Measurements from ENCODE around the gene TAS2R31. TPM values are rescaled to one million over a fixed set of nuclear protein-coding genes. Genes with fewer than 3 reads are reported as not detected.
"Not testable (repeated sequence)": the region's sequence is repeated elsewhere in the genome, so short reads cannot be mapped to it uniquely, and the experiment has no call there.

Gene TAS2R31
- total RNA-seq, 4 donors from 2014 or later: 1.1 to 13.2 (median 4.2) TPM; not detected in 1

DNA sequence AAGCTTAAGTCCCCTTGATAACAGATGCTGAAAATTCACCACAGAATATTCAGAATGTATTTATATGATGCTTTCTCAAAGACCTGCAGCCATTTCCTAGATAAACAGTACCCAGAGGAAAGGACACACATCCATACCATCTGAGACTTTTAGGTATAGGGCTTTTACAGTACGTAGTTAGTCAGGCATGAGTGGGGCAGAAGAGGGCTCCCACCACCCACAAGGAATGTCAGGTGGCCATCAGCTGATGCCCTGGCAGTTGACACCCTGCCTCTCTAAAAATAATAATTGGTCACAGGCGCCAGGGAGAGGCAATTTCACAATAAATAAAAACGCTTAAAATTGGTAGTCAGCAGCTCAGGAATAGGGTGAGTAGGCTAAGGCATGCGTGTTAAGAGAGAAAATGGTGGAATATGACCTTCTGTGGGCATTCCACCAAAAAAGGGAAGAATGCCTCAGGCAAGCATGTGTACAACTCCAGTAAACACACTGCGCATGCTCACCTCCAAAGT, 38.7 kb upstream of the TAS2R31 start:
- Histone ChIP-seq H3K9me3 (no peaks in the 10 kb centered on the region), H3K36me3 (no peaks in the 10 kb centered on the region), H3K4me3 (no peak overlapping the region), H3K27me3 (no peaks in the 10 kb centered on the region), H3K27ac (no peak overlapping the region), H3K4me1 (peaks cover 0 to 16% (median 0%) of the 10 kb centered on the region in 3 donors)
- WGBS, 2 donors (ENCODE audit: low coverage in 1 of 2): 81% methylated on average over 4 to 5 of the region's 5 CpGs
- ATAC-seq: no peak
- TF ChIP-seq POLR2AphosphoS5 (IDR thresholded peaks at IDR 0.05): no peak
- no peak for TF ChIP-seq POLR2A (IDR thresholded peaks at IDR 0.05)
- no peak for TF ChIP-seq EP300 (IDR thresholded peaks at IDR 0.05)
- TF ChIP-seq, protein P1, sequence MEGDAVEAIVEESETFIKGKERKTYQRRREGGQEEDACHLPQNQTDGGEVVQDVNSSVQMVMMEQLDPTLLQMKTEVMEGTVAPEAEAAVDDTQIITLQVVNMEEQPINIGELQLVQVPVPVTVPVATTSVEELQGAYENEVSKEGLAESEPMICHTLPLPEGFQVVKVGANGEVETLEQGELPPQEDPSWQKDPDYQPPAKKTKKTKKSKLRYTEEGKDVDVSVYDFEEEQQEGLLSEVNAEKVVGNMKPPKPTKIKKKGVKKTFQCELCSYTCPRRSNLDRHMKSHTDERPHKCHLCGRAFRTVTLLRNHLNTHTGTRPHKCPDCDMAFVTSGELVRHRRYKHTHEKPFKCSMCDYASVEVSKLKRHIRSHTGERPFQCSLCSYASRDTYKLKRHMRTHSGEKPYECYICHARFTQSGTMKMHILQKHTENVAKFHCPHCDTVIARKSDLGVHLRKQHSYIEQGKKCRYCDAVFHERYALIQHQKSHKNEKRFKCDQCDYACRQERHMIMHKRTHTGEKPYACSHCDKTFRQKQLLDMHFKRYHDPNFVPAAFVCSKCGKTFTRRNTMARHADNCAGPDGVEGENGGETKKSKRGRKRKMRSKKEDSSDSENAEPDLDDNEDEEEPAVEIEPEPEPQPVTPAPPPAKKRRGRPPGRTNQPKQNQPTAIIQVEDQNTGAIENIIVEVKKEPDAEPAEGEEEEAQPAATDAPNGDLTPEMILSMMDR (IDR thresholded peaks at IDR 0.05): no peak

DNA sequence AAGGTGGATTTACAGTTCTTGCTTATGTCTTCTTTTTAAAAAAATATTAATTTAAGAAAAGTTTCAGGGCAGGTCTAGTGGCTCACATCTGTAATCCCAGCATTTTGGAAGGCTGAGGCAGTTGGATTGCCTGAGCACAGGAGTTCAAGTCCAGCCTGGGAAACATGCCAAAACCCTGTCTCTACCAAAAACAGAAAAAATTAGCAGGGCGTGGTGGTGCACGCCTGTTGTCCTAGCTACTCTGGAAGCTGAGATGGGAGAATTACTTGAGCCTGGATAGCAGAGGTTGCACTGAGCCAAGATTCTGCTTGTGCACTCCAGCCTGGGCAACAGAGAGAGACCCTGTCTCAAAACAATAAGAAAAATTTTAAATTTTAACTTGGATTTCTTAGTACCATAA, 36.3 kb upstream of the TAS2R31 start:
- no peak for TF ChIP-seq POLR2A (IDR thresholded peaks at IDR 0.05)
- TF ChIP-seq EP300 (IDR thresholded peaks at IDR 0.05): no peak
- no peak for TF ChIP-seq POLR2AphosphoS5 (IDR thresholded peaks at IDR 0.05)
- TF ChIP-seq, protein P1 (IDR thresholded peaks at IDR 0.05): no peak
- no peak overlapping the region for H3K4me3 ChIP-seq
- H3K9me3 ChIP-seq: no peaks in the 10 kb centered on the region
- H3K27ac ChIP-seq: no peak overlapping the region
- no peaks in the 10 kb centered on the region for H3K36me3 ChIP-seq
- H3K27me3 ChIP-seq: no peaks in the 10 kb centered on the region
- ATAC-seq: peak; percentile 43
- H3K4me1 ChIP-seq: peaks cover 0 to 16% (median 0%) of the 10 kb centered on the region in 3 donors
- WGBS, 2 donors (ENCODE audit: low coverage in 1 of 2): 2 to 16% methylated on average over 2 of the region's 2 CpGs

DNA sequence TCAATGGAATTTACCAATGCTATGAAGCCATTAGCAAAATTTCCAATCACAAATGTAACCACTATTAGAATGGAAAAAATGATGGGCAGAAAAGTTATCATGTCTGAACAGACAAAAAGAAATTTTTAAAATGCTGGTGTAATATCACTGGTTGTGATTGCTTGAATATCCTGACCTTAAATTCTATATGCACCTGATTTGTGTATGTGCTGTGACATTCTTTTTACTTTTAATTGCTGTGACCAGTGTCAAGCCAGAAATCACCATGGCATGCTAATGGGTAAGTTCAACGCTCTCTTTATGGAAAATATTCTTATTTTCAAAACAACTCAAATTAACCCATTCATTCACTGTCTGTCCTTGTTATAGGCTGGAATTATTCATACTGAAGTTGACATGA, 31.0 kb upstream of the TAS2R31 start, which contains the start of gene TAS2R46:
Gene TAS2R46, minus strand, starts transcription at position 101 of the 400 bp plus-strand sequence. Its CDS starts 0 bp downstream, at position 101.
- 83 to 100% methylated on average over 1 of the region's 1 CpG for WGBS, 2 donors (ENCODE audit: low coverage in 1 of 2)
- H3K4me3 ChIP-seq, ATAC-seq, H3K9me3 ChIP-seq, H3K4me1 ChIP-seq, H3K27ac ChIP-seq, H3K36me3 ChIP-seq, H3K27me3 ChIP-seq: not testable (repeated sequence)

DNA sequence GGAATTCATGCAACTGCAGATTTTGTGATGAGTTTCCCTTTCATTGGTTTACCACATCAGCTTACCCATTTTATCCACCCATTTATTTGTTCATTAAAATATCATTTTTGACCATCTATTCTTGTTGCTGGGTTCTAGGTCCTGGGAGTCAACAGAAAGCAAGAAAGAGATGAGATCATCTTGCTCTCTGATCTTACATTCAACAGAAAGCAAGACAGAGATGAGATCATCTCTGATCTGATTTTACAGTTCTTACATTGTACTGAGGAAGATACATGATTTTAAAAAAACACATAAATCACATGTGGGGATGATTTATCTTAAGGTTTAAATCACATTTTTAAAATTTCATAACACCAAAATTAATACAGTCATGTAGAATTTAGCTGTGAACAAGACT, 28.6 kb upstream of the TAS2R31 start:
- no peak overlapping the region for H3K27ac ChIP-seq
- no peaks in the 10 kb centered on the region for H3K27me3 ChIP-seq
- ATAC-seq: no peak
- H3K9me3 ChIP-seq: no peaks in the 10 kb centered on the region
- H3K4me1 ChIP-seq: no peaks in the 10 kb centered on the region
- H3K36me3 ChIP-seq: no peaks in the 10 kb centered on the region
- no peak for TF ChIP-seq POLR2AphosphoS5 (IDR thresholded peaks at IDR 0.05)
- TF ChIP-seq, protein P1 (IDR thresholded peaks at IDR 0.05): no peak
- no peak for TF ChIP-seq EP300 (IDR thresholded peaks at IDR 0.05)
- H3K4me3 ChIP-seq: no peak overlapping the region

DNA sequence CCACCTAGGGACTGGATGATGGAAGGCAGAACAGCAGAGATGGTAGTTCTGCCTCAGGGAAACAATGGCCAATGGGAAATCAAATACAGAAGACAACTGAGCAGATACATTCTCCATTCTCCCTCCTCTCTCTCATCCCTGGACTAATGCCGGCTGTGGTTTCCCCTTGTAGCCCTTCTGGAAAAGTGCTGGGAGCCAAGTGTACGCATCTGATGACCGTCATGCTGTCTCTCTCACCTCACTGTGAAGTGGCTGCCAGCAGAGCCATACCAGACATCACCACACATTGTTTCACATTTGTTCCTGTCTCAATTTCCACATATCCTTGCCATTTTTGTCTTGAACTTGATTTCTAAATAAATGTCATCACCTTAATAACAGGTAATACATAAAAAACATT, 27.8 kb upstream of the TAS2R31 start:
- no peaks in the 10 kb centered on the region for H3K9me3 ChIP-seq
- no peaks in the 10 kb centered on the region for H3K27me3 ChIP-seq
- TF ChIP-seq POLR2A (IDR thresholded peaks at IDR 0.05): no peak
- TF ChIP-seq POLR2AphosphoS5 (IDR thresholded peaks at IDR 0.05): no peak
- no peak for TF ChIP-seq EP300 (IDR thresholded peaks at IDR 0.05)
- TF ChIP-seq, protein P1 (IDR thresholded peaks at IDR 0.05): no peak
- H3K27ac ChIP-seq: no peak overlapping the region
- no peak for ATAC-seq
- no peaks in the 10 kb centered on the region for H3K36me3 ChIP-seq
- 90 to 98% methylated on average over 2 to 3 of the region's 3 CpGs for WGBS, 2 donors (ENCODE audit: low coverage in 1 of 2)
- no peaks in the 10 kb centered on the region for H3K4me1 ChIP-seq
- no peak overlapping the region for H3K4me3 ChIP-seq
